C4-2B (cell line): ENCODE data around the gene HACL1.

ENCODE experiments used
- ZFX ChIP-seq: fragments of 450-650 bp; IDR thresholded peaks from 2 replicates; pipeline ENCODE4 v1.6.1; 2017
- TF ChIP-seq, protein P1 (sequence below): fragments of 450-650 bp; conservative IDR thresholded peaks from 2 replicates; pipeline ENCODE4 v1.5.1; 2017; ENCODE audit warnings: mild to moderate bottlenecking

DNA sequence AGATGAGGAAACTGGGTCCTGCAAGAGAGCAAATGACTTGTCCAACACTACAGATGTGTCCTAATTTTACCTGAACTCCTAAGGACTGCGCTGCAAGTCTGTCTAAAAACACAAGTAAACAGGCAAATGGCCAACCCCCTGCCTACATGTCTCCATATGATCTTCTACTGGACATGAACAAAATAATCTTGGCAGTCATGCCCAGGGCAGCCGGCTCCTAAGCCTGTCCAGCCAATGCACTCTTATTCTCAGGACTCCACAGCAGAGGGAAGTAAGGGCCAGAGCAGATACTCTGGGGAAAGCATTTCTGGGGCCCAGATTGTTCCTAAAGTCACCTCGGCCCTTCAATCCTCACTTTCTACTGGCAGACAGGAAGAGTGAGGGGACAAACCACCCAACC lies 90.2 kb downstream of the HACL1 start:
- TF ChIP-seq, protein P1, sequence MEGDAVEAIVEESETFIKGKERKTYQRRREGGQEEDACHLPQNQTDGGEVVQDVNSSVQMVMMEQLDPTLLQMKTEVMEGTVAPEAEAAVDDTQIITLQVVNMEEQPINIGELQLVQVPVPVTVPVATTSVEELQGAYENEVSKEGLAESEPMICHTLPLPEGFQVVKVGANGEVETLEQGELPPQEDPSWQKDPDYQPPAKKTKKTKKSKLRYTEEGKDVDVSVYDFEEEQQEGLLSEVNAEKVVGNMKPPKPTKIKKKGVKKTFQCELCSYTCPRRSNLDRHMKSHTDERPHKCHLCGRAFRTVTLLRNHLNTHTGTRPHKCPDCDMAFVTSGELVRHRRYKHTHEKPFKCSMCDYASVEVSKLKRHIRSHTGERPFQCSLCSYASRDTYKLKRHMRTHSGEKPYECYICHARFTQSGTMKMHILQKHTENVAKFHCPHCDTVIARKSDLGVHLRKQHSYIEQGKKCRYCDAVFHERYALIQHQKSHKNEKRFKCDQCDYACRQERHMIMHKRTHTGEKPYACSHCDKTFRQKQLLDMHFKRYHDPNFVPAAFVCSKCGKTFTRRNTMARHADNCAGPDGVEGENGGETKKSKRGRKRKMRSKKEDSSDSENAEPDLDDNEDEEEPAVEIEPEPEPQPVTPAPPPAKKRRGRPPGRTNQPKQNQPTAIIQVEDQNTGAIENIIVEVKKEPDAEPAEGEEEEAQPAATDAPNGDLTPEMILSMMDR = no peak
- TF ChIP-seq ZFX = no peak
